Amniotic epithelial cell (primary cell): ENCODE measurements around the gene AGPAT3.

Experiments
- DNase-seq: peaks from one replicate; pipeline ENCODE4 v3.0.0-alpha.2; 2010; ENCODE audit warnings: low read depth

AGPAT3 gene

GRCh38 chr21:44000360-44000759 is 135.3 kb downstream of the AGPAT3 start:
- no peak for DNase-seq

GRCh38 chr21:44002511-44002910 is 137.5 kb downstream of the AGPAT3 start:
- no peak for DNase-seq

- no peak for DNase-seq
These were observed 138.4 kb downstream of the AGPAT3 start for GRCh38 chr21:44003307-44003966.

GRCh38 chr21:44005071-44005470 is 140.0 kb downstream of the AGPAT3 start:
- DNase-seq = no peak

GRCh38 chr21:44005593-44005992 is 140.6 kb downstream of the AGPAT3 start:
- no peak for DNase-seq

GRCh38 chr21:44006017-44006619 is 141.1 kb downstream of the AGPAT3 start:
- peak; percentile 97 for DNase-seq

GRCh38 chr21:44006656-44007055 is 141.6 kb downstream of the AGPAT3 start:
- DNase-seq = peak; percentile 87

GRCh38 chr21:44010429-44010828 is 145.4 kb downstream of the AGPAT3 start:
- no peak for DNase-seq

GRCh38 chr21:44011123-44011522 is 146.1 kb downstream of the AGPAT3 start:
- no peak for DNase-seq

- DNase-seq = peak; percentile 75
These were observed 146.8 kb downstream of the AGPAT3 start, which contains the start of gene TRAPPC10 for GRCh38 chr21:44011579-44012473. TSS of gene TRAPPC10 (plus strand) at chr21:44012309. CDS start at chr21:44012494, 185 bp downstream.

GRCh38 chr21:44012474-44013379 is 147.7 kb downstream of the AGPAT3 start:
- no peak for DNase-seq

GRCh38 chr21:44013380-44014088 is 148.5 kb downstream of the AGPAT3 start:
- no peak for DNase-seq

- no peak for DNase-seq
These were observed 152.6 kb downstream of the AGPAT3 start for GRCh38 chr21:44017601-44018000.

- DNase-seq = no peak
These were observed 153.1 kb downstream of the AGPAT3 start for GRCh38 chr21:44018127-44018526.

GRCh38 chr21:44018813-44019567 is 154.0 kb downstream of the AGPAT3 start:
- DNase-seq = no peak

- DNase-seq = no peak
These were observed 154.5 kb downstream of the AGPAT3 start for GRCh38 chr21:44019568-44019958.

- no peak for DNase-seq
These were observed 155.5 kb downstream of the AGPAT3 start for GRCh38 chr21:44020551-44020950.

- DNase-seq = no peak
These were observed 156.0 kb downstream of the AGPAT3 start for GRCh38 chr21:44021064-44021463.

- DNase-seq = no peak
These were observed 159.2 kb downstream of the AGPAT3 start for GRCh38 chr21:44024257-44024656.

- DNase-seq = peak; percentile 74
These were observed 159.9 kb downstream of the AGPAT3 start for GRCh38 chr21:44024887-44025353.
